ENCODE data around the gene ASGR2.

ASGR2 gene

GRCh38 chr17:7070712-7071111, 43.9 kb downstream of the ASGR2 start:
- TF ChIP-seq EZH2 (IDR thresholded peaks at IDR 0.05; ENCODE audit: borderline replicate concordance, low read depth, low read length, severe bottlenecking) (no peak), CTCF (IDR thresholded peaks at IDR 0.05; ENCODE audit: borderline replicate concordance, extremely low read depth, low read length, poor library complexity, severe bottlenecking) (no peak)
- Histone ChIP-seq H3K9me3 (ENCODE audit: insufficient read depth, low read length, severe bottlenecking) (peaks cover 4% of the 10 kb centered on the region), H3K4me2 (ENCODE audit: insufficient read depth, low read length) (no peak overlapping the region), H3K27ac (ENCODE audit: low read length) (no peak overlapping the region), H3K4me3 (ENCODE audit: low read depth in 1 of 2, low read length in 2 of 2) (no peak overlapping the region), H2AFZ (ENCODE audit: low read depth, low read length) (no peak overlapping the region), H3K27me3 (ENCODE audit: insufficient read depth, low read length, poor library complexity) (peaks cover 2% of the 10 kb centered on the region), H3K4me1 (ENCODE audit: insufficient read depth, low read length) (no peaks in the 10 kb centered on the region), H3K36me3 (ENCODE audit: insufficient read depth, low read length) (no peaks in the 10 kb centered on the region), H3K79me2 (ENCODE audit: insufficient read depth, low read length) (no peaks in the 10 kb centered on the region), H4K20me1 (ENCODE audit: insufficient read depth, low read length) (no peaks in the 10 kb centered on the region), H3K9ac (ENCODE audit: low read depth, low read length) (no peak overlapping the region)
- no peak for ATAC-seq (ENCODE audit: insufficient read depth, low read depth)
- DNase-seq = no peak

GRCh38 chr17:7068268-7068667, 46.4 kb downstream of the ASGR2 start:
- Histone ChIP-seq H4K20me1 (ENCODE audit: insufficient read depth, low read length) (no peaks in the 10 kb centered on the region), H3K4me1 (ENCODE audit: insufficient read depth, low read length) (no peaks in the 10 kb centered on the region), H3K36me3 (ENCODE audit: insufficient read depth, low read length) (no peaks in the 10 kb centered on the region), H3K27me3 (ENCODE audit: insufficient read depth, low read length, poor library complexity) (peaks cover 7% of the 10 kb centered on the region), H3K4me3 (ENCODE audit: low read depth in 1 of 2, low read length in 2 of 2) (no peak overlapping the region), H3K4me2 (ENCODE audit: insufficient read depth, low read length) (no peak overlapping the region), H2AFZ (ENCODE audit: low read depth, low read length) (no peak overlapping the region), H3K9me3 (ENCODE audit: insufficient read depth, low read length, severe bottlenecking) (peaks cover 4% of the 10 kb centered on the region), H3K79me2 (ENCODE audit: insufficient read depth, low read length) (no peaks in the 10 kb centered on the region), H3K9ac (ENCODE audit: low read depth, low read length) (no peak overlapping the region), H3K27ac (ENCODE audit: low read length) (no peak overlapping the region)
- ATAC-seq (ENCODE audit: insufficient read depth, low read depth) = no peak
- TF ChIP-seq EZH2 (IDR thresholded peaks at IDR 0.05; ENCODE audit: borderline replicate concordance, low read depth, low read length, severe bottlenecking) = no peak
- no peak for TF ChIP-seq CTCF (IDR thresholded peaks at IDR 0.05; ENCODE audit: borderline replicate concordance, extremely low read depth, low read length, poor library complexity, severe bottlenecking)
- DNase-seq = no peak

- H3K4me3 ChIP-seq (ENCODE audit: low read depth in 1 of 2, low read length in 2 of 2) = no peak overlapping the region
- no peak overlapping the region for H3K9ac ChIP-seq (ENCODE audit: low read depth, low read length)
- peaks cover 7% of the 10 kb centered on the region for H3K27me3 ChIP-seq (ENCODE audit: insufficient read depth, low read length, poor library complexity)
- TF ChIP-seq CTCF (IDR thresholded peaks at IDR 0.05; ENCODE audit: borderline replicate concordance, extremely low read depth, low read length, poor library complexity, severe bottlenecking) (no peak), EZH2 (IDR thresholded peaks at IDR 0.05; ENCODE audit: borderline replicate concordance, low read depth, low read length, severe bottlenecking) (no peak)
- H3K4me2 ChIP-seq (ENCODE audit: insufficient read depth, low read length) = no peak overlapping the region
- no peak for ATAC-seq (ENCODE audit: insufficient read depth, low read depth)
- no peaks in the 10 kb centered on the region for H3K36me3 ChIP-seq (ENCODE audit: insufficient read depth, low read length)
- H3K4me1 ChIP-seq (ENCODE audit: insufficient read depth, low read length) = no peaks in the 10 kb centered on the region
- H4K20me1 ChIP-seq (ENCODE audit: insufficient read depth, low read length) = no peaks in the 10 kb centered on the region
- peaks cover 4% of the 10 kb centered on the region for H3K9me3 ChIP-seq (ENCODE audit: insufficient read depth, low read length, severe bottlenecking)
- H2AFZ ChIP-seq (ENCODE audit: low read depth, low read length) = no peak overlapping the region
- H3K27ac ChIP-seq (ENCODE audit: low read length) = no peak overlapping the region
- no peaks in the 10 kb centered on the region for H3K79me2 ChIP-seq (ENCODE audit: insufficient read depth, low read length)
- DNase-seq = no peak
Observed at GRCh38 chr17:7067198-7067597, 47.4 kb downstream of the ASGR2 start.

- Histone ChIP-seq H3K4me1 (ENCODE audit: insufficient read depth, low read length) (no peaks in the 10 kb centered on the region), H2AFZ (ENCODE audit: low read depth, low read length) (no peak overlapping the region), H3K27ac (ENCODE audit: low read length) (no peak overlapping the region), H3K9ac (ENCODE audit: low read depth, low read length) (no peak overlapping the region), H3K79me2 (ENCODE audit: insufficient read depth, low read length) (no peaks in the 10 kb centered on the region), H3K27me3 (ENCODE audit: insufficient read depth, low read length, poor library complexity) (peaks cover 5% of the 10 kb centered on the region), H3K4me2 (ENCODE audit: insufficient read depth, low read length) (no peak overlapping the region), H3K9me3 (ENCODE audit: insufficient read depth, low read length, severe bottlenecking) (peaks cover 4% of the 10 kb centered on the region), H4K20me1 (ENCODE audit: insufficient read depth, low read length) (no peaks in the 10 kb centered on the region), H3K4me3 (ENCODE audit: low read depth in 1 of 2, low read length in 2 of 2) (no peak overlapping the region), H3K36me3 (ENCODE audit: insufficient read depth, low read length) (no peaks in the 10 kb centered on the region)
- TF ChIP-seq CTCF (IDR thresholded peaks at IDR 0.05; ENCODE audit: borderline replicate concordance, extremely low read depth, low read length, poor library complexity, severe bottlenecking) (no peak), EZH2 (IDR thresholded peaks at IDR 0.05; ENCODE audit: borderline replicate concordance, low read depth, low read length, severe bottlenecking) (no peak)
- DNase-seq (no peak), ATAC-seq (ENCODE audit: insufficient read depth, low read depth) (no peak)
Observed at GRCh38 chr17:7064261-7064660, 50.4 kb downstream of the ASGR2 start.
